WERI-Rb-1 (cell line): ENCODE measurements around the gene PLCL1.

Experiments used
- DNase-seq: peaks from one replicate; pipeline ENCODE4 v3.0.0-alpha.2; 2020
- H3K27ac ChIP-seq: fragments of 250-450 bp; sonication (Bioruptor Pico); 2 replicates; pipeline ENCODE4 v1.5.1; 2020; ENCODE audit warnings: mild to moderate bottlenecking, moderate library complexity
- H3K27me3 ChIP-seq: fragments of 250-450 bp; sonication (Bioruptor Pico); 2 replicates; pipeline ENCODE4 v1.5.1; 2021; ENCODE audit warnings: mild to moderate bottlenecking, low read depth, moderate library complexity; ENCODE audit not compliant: insufficient read depth, severe bottlenecking
- H3K36me3 ChIP-seq: fragments of 250-450 bp; sonication (Bioruptor Pico); 2 replicates; pipeline ENCODE4 v1.5.1; 2020; ENCODE audit warnings: mild to moderate bottlenecking, moderate library complexity
- H3K4me3 ChIP-seq: 2 replicates; pipeline ENCODE4 v1.5.1; 2011; ENCODE audit warnings: low read depth, mild to moderate bottlenecking, control low read depth, low read length
- H3K9me3 ChIP-seq: fragments of 250-450 bp; sonication (Bioruptor Pico); 2 replicates; pipeline ENCODE4 v1.5.1; 2021; ENCODE audit warnings: mild to moderate bottlenecking, moderate library complexity; ENCODE audit not compliant: severe bottlenecking
- CTCF ChIP-seq: IDR thresholded peaks from 2 replicates; pipeline ENCODE4 v1.5.1; 2011; ENCODE audit warnings: low read depth, mild to moderate bottlenecking, control low read depth, inconsistent platforms, low read length

The PLCL1 gene

GRCh38 chr2:197930570-197931278 is 126.3 kb downstream of the PLCL1 start:
- H3K36me3 ChIP-seq = no peaks in the 10 kb centered on the region
- no peak overlapping the region for H3K4me3 ChIP-seq
- H3K27ac ChIP-seq = no peak overlapping the region
- no peak for TF ChIP-seq CTCF
- no peaks in the 10 kb centered on the region for H3K9me3 ChIP-seq
- DNase-seq = no peak
- no peaks in the 10 kb centered on the region for H3K27me3 ChIP-seq

- no peaks in the 10 kb centered on the region for H3K27me3 ChIP-seq
- DNase-seq = no peak
- H3K27ac ChIP-seq = no peak overlapping the region
- no peak for TF ChIP-seq CTCF
- H3K9me3 ChIP-seq = no peaks in the 10 kb centered on the region
- H3K4me3 ChIP-seq = no peak overlapping the region
- no peaks in the 10 kb centered on the region for H3K36me3 ChIP-seq
Measured at GRCh38 chr2:197931661-197932312, 127.4 kb downstream of the PLCL1 start.

GRCh38 chr2:197932374-197932773 is 128.0 kb downstream of the PLCL1 start:
- Histone ChIP-seq H3K27me3 (no peaks in the 10 kb centered on the region), H3K4me3 (no peak overlapping the region), H3K36me3 (no peaks in the 10 kb centered on the region), H3K27ac (no peak overlapping the region), H3K9me3 (no peaks in the 10 kb centered on the region)
- TF ChIP-seq CTCF = no peak
- DNase-seq = no peak

GRCh38 chr2:197934261-197934933 is 130.0 kb downstream of the PLCL1 start:
- H3K4me3 ChIP-seq = no peak overlapping the region
- no peaks in the 10 kb centered on the region for H3K27me3 ChIP-seq

GRCh38 chr2:197934934-197935289 is 130.5 kb downstream of the PLCL1 start:
- DNase-seq = no peak
- Histone ChIP-seq H3K9me3 (no peaks in the 10 kb centered on the region), H3K36me3 (no peaks in the 10 kb centered on the region), H3K4me3 (no peak overlapping the region), H3K27me3 (no peaks in the 10 kb centered on the region), H3K27ac (no peak overlapping the region)
- TF ChIP-seq CTCF = no peak

More at GRCh38 chr2:197934261-197934933, 130.0 kb downstream of the PLCL1 start:
- Histone ChIP-seq H3K27ac (no peak overlapping the region), H3K36me3 (no peaks in the 10 kb centered on the region), H3K9me3 (no peaks in the 10 kb centered on the region)
- DNase-seq = no peak
- no peak for TF ChIP-seq CTCF
